D721Med (cell line): ENCODE measurements around the gene CLEC19A.

Experiments used
- DNase-seq: peaks from one replicate; pipeline ENCODE4 v3.0.0; 2011; ENCODE audit warnings: low spot score; ENCODE audit not compliant: insufficient read length
- FAIRE-seq: peaks from 2 replicates; lab custom pipeline; 2011; peaks lifted over from hg19 to GRCh38; lab: Jason Lieb, UNC
- TF ChIP-seq, protein P1 (sequence below): IDR thresholded peaks from 2 replicates; pipeline ENCODE4 v1.5.1; 2012; ENCODE audit warnings: mild to moderate bottlenecking, control low read depth; ENCODE audit not compliant: insufficient read depth; ENCODE audit errors: missing control alignments

Gene CLEC19A

GRCh38 chr16:19284207-19284606 lies 1.3 kb upstream of the CLEC19A start:
- DNase-seq (no peak), FAIRE-seq (no peak)
- TF ChIP-seq, protein P1, sequence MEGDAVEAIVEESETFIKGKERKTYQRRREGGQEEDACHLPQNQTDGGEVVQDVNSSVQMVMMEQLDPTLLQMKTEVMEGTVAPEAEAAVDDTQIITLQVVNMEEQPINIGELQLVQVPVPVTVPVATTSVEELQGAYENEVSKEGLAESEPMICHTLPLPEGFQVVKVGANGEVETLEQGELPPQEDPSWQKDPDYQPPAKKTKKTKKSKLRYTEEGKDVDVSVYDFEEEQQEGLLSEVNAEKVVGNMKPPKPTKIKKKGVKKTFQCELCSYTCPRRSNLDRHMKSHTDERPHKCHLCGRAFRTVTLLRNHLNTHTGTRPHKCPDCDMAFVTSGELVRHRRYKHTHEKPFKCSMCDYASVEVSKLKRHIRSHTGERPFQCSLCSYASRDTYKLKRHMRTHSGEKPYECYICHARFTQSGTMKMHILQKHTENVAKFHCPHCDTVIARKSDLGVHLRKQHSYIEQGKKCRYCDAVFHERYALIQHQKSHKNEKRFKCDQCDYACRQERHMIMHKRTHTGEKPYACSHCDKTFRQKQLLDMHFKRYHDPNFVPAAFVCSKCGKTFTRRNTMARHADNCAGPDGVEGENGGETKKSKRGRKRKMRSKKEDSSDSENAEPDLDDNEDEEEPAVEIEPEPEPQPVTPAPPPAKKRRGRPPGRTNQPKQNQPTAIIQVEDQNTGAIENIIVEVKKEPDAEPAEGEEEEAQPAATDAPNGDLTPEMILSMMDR: no peak

- TF ChIP-seq, protein P1: no peak
- DNase-seq (no peak), FAIRE-seq (no peak)
Observed at GRCh38 chr16:19286827-19287226, 1.3 kb downstream of the CLEC19A start.

GRCh38 chr16:19287241-19287640 lies 1.7 kb downstream of the CLEC19A start:
- FAIRE-seq (no peak), DNase-seq (no peak)
- TF ChIP-seq, protein P1: no peak

DNA sequence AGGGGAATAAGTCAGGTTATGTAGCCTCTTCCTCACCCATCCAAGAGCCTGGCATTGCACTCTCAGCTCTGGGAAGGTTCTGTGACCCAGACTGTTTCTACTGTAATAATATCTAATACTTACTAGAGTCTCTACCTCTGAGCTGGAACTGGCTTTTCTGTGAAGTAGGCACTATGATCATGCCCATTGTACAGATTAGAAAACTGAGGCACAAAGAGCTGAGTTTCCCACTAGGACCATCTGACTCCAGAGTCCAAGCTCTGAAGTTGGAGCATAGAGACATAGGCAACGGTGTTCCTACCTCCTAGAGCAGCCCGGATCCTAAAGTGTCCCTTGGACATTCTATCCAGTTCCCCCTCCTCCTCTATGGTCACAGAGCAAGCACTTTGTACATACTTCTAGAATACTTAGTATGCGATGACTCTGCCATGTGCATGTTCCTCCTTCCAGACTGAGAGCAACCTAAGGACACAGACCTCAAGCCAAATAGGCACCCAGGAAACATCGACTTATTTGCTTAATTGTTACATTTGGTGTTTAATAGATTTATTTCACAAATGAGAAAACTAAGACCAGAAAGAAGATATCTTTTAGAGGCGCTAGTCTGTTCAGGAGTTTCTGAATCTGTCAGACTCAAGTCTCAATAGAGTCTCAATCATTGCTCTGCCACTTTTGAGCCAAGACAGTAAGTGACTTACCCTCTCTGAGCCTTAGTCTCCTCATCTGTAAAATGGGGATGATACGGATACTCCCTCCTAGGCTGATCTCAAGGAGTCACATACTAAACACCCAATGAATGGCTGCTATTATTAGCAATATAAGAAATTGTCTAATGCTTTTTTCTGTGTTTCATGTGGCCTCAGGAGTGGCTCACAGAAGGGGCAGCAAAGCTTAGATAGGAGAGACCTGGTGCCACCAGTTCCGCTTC lies 3.6 kb downstream of the CLEC19A start:
- DNase-seq: no peak
- TF ChIP-seq, protein P1: no peak
- no peak for FAIRE-seq

- DNase-seq (no peak), FAIRE-seq (no peak)
- TF ChIP-seq, protein P1: no peak
Observed at GRCh38 chr16:19289811-19290485, 4.4 kb downstream of the CLEC19A start.

DNA sequence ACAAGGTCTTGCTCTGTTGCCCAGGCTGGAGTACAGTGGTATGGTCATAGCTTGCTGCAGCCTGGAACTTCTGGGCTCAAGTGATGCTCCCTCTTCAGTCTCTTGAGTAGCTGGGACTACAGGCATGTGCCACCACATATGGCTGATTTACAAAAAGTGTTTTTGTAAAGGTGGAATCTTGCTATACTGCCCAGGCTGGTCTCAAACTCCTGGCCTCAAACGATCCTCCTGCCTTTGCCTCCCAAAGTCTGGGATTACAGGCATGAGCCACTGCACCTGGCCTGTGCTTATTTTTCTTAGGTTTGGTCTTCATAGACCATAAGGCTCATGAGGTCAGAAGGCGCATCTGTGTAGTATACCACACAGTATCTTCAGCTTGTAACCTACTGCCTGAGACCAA lies 5.3 kb downstream of the CLEC19A start:
- TF ChIP-seq, protein P1: no peak
- FAIRE-seq: no peak
- DNase-seq: no peak
